Colon (tissue), 2 donors: ENCODE measurements around the gene CCDC158.
"Not testable (repeated sequence)": the region's sequence is repeated elsewhere in the genome, so short reads cannot be mapped to it uniquely, and the experiment has no call there.

Source experiments
- FAIRE-seq: peaks from 2 replicates; lab custom pipeline; 2012; peaks lifted over from hg19 to GRCh38; lab: Jason Lieb, UNC
- donor health status: control.
- donor health status: control.

Gene CCDC158

DNA sequence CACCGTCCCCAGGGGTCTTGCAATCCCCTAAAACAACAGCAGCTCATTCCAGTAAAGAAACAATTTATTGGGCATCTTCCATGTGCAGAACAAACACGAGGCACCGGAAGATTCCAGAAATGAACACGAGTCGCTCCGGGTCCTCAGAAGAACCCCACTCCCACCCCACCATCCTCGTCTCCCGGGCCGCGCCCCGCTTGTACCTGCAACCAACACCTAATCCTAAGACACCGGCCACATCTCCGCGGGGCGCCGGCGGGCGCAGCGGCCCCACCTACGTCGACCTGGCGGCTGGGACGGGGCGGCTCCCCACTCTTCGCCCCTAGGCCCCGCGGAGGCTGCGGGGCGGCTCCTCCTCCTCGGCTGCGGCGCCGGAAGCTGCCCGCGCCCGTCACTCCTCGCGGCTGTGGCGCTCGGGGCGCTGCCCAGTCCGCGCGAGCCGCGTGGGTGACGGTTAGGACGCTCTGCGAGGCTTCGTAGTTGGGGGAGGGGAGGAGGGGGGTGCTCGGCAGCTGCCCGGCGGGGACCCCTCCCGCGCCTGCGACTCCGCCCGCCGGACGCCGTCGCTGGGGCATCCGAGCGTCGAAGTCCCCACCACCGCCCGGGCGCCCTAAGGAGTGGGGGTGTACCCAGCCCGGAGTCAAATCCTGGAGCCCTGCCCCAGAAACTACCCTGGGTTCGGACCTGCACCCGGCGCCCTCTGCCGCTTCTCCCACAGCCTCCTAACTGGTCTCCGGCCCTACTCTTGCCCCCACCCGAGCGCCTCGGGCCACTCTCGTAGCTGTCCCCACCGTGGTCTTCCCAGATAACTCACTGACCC lies at the start of gene CCDC158:
TSS of gene CCDC158 (minus strand) at position 380 of the 820 bp plus-strand sequence. CDS start 17,934 bp downstream, outside the sequence.
- FAIRE-seq, result no peak

DNA sequence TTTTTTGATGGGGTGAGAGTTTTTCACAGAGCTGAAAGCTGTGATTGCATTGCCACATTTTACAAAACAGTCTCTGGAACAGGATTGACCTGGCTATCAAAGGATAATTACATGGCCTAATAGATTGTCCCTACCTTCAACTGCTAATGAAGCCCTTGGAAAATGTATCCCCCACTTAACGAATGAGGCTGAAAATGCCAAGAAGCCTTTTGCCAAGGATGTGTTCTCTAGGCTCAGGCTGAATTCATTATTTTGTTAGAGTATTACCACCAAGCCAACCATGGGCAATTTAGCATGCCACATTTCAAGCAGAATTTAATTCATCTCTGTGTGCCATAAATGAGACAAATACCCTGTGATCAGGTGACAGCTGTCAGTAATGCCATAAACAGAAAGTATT lies 49.6 kb upstream of the CCDC158 start:
- FAIRE-seq, result no peak

DNA sequence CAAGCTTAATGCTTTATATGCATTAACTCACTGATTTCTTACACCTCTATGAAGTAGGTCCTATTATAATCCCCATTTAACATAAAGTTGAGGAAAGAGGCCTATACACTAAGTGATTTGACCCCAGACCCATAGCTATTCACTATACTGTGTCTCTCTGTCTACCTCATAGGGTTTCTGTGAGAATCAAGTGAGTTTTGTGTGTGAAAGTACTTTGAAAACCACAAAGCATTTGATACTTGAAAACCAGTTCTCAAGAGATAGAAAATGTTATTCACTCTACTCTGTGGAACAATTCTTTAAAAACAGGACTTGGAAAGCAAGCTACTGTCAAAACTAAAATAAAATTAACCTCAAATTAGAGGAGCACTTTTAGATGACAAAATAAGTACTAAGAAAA lies 49.1 kb upstream of the CCDC158 start:
- FAIRE-seq, result no peak

DNA sequence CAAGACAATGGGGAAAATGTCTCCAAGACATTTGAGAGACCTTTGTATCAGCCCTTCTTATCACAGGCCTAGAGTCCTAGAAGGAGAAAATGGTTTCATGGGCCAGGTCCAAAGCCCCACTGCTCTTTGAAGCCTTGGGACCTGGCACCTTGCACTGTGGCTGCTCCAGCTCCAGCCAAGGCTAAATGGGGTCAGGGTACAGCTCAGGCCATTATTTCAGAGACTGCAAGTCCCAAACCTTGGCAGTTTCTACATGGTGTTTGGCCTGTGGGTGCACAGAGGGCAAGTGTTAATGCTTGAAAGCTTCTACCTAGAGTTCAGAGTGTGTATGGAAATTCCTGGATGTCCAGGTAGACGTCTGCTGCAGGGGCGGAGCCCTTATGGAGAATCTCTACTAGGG lies 42.6 kb upstream of the CCDC158 start:
- FAIRE-seq, result no peak

DNA sequence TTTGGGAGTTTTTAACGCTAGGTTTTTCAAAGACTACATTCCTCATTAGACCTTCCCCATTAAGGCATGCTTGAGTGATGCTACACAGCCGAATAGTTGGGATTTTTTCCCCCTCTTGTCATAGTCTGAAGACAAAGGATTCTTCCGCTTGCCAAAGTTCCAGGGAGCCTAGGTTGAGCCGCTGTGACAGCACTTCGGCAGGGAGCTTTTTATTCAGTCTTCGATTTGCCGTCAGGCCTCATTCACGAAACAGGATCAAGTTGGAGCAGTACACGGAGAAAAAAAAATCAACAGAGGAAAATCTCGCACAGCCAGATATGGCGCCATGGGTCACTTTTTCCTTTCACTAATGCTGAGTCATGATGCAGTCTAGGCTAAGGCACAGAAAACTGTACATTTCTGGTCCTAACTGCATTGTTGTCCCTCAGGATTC lies 38.4 kb upstream of the CCDC158 start:
- no peak for FAIRE-seq

DNA sequence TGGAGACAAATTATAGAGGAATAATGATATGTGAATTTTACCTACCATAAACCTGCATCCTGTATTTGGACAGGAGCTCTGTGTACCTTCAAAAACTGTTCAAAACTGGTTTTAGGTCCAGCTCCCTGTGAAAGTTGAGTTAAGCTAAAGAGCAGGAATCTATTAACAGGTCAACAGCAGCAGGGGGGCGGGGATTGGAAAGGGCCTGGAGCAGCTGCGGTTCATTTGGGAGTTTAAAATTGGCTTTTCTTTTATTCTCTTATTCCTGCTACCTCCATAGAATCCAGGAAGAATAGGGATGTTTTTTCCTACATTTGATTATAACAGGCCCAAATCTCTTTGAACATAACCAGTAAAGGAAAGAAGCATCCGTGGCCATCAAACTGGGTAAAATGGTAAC lies 37.9 kb upstream of the CCDC158 start:
- FAIRE-seq, result no peak

- FAIRE-seq, result no peak
These were observed 37.4 kb upstream of the CCDC158 start for GRCh38 chr4:76458297-76458696.

DNA sequence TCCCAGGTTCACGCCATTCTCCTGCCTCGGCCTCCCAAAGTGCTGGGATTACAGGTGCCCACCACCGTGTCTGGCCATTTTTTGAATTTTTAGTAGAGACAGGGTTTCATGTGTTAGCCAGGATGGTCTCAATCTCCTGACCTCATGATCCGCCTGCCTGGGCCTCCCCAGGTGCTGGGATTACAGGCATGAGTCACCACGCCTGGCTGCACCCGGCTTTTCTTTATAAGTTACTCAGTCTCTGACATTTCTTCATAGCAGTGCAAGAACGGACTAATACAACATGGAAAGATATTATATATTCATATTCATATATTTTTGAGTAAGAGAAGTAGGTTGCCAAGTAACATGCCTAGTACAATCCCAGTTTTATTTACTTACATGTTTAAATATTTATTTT lies 36.9 kb upstream of the CCDC158 start:
- no peak for FAIRE-seq

DNA sequence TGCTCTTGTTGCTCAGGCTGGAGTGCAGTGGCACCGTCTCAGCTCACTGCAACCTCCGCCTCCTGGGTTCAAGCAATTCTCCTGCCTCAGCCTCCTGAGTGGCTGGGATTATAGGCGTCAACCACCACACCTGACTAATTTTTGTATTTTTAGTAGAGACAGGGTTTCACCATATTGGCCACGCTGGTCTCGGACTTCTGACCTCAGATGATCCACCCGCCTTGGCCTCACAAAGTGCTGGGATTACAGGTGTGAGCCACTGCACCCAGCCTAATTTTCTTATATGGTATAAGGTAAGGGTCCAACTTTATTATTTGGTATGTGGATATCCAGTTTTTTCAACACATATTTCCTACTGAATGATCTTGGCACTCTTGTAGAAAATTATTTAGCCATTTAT lies 33.1 kb upstream of the CCDC158 start:
- not testable (repeated sequence) for FAIRE-seq

DNA sequence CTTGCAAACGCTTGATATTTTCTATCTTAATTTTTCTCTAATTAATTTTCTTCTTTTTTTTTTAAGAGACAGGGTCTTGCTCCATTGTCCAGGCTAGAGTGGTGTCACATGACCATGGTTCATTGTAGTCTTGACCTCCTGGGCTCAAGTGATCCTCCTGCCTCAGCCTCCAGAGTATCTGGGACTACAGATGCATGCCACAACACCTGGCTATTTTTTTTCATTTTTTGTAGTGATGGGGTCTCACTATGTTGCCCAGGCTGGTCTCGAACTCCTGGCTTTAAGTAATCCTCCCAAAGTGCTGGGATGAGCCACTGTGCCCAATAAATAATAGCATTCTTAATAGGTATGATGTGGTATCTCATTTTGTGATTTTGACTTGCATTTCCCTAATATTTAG lies 32.3 kb upstream of the CCDC158 start:
- no peak for FAIRE-seq

- FAIRE-seq, result no peak
These were observed 28.9 kb upstream of the CCDC158 start for GRCh38 chr4:76449833-76450232.

GRCh38 chr4:76449362-76449767 lies 28.4 kb upstream of the CCDC158 start:
- FAIRE-seq, result no peak

DNA sequence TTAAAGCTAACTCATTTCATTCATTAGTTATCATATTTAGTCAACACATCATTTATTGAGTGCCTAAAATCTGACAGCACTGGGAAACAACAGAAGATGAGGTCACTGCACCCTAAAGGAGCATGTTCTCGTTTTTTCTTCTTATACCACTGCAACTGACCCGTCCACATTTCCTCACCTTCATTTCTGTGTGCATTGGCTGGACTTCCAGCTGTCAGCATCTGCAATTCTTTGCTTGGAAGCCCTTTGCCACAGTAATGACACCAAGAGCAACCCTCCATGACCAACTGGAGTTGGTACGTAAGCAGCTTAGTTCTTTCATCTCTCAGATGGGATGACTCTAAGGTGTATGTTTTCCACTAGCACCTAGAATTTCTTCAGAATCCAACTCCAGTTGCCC lies 27.3 kb upstream of the CCDC158 start:
- FAIRE-seq, result no peak

DNA sequence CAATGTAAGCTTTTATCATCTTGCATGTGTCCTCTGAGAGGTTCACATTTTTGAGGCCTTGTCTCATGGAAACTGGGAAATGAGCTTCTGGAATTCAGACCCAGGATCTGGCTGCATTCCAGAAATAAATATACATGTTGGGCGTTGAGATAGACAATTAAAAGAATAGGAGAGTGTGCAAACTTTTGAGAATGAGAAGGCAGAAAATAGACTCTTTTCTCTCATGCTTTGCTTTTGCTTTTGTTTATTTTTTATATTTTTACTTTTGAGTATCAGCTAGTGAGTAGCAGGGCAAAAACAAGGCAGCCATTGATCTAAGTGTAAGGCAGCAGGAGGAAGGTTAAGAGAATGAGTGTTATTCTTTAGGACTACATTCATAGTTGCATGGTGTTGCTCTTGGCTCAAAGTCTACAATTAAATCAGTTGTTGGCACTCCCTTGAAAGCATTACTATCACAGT lies 26.5 kb upstream of the CCDC158 start:
- no peak for FAIRE-seq

DNA sequence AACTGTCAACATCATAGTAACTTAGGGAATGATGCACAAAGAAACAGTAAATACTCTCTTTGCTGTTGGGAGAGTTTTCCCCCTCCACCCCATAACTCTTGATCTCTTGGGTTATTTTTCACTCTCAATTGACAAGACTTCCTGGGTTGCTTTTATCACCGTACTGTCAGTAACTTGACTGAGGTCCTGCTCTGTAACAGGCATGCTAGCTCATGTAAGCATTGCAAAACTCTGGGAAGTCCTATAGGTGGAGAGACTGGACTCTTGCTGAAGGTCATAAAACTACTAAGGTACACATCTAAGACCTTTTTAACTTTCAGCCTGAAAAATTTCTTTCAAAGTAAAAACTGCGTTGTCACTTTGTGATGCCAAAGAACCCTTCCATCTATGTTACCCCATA lies 25.0 kb upstream of the CCDC158 start:
- no peak for FAIRE-seq

DNA sequence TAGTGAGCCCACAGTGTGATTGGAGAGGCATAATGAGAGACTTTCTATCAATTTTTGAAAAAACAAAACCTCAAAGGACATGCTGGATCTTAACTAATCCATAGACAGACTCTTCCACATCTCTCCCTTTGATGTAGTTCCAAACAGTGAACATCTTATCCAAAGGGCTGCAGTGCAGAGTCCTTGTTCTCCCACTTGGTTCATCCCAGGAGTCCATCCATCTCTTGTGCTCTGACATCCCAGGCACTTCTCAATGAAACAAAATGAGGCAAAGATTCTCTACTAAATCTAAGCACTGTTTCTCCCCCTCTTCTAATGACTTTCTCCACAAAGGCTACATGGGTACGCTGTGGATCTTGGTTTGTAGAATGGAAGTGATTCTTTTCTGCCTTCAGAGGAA lies 22.4 kb upstream of the CCDC158 start:
- no peak for FAIRE-seq

- no peak for FAIRE-seq
These were observed 21.9 kb upstream of the CCDC158 start for GRCh38 chr4:76442807-76443206.

- no peak for FAIRE-seq
These were observed 20.9 kb upstream of the CCDC158 start for GRCh38 chr4:76441881-76442280.

GRCh38 chr4:76439491-76439890 lies 18.6 kb upstream of the CCDC158 start:
- no peak for FAIRE-seq

- FAIRE-seq, result no peak
These were observed 14.8 kb upstream of the CCDC158 start for GRCh38 chr4:76435528-76436319.

DNA sequence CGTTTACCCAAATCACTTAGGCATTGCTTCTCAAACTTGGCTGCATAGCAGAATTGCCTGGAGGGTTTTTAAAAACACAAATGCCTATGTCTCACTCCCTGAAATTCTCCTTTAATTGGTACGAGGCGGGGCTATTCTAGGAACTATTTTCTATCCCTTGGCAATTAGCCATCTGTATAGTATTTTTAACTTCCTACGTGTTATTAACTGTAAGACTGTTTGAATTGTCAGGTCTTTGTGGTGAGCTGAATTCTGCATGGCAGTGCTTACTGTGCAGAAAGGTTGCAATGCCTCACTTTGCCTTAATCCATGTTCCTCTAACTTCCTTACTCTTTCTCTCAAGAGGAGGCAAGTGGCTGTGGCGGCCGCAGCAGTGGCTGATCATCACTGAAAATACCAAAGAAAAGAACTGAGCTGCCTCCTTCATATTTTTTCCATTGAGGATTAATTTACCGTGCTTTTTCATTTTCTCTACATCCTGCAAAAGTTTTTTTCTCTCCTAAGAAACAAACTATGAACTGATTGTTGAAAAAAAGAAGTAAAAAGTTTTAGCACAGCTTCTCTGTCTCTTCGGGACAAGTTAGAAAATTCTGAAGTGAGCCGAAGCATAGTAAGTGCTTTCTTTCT lies 14.1 kb upstream of the CCDC158 start, which contains the start of gene SHROOM3:
TSS of gene SHROOM3 (plus strand) at position 329 of the 627 bp plus-strand sequence. CDS start 824 bp downstream, outside the sequence.
- FAIRE-seq, result no peak

DNA sequence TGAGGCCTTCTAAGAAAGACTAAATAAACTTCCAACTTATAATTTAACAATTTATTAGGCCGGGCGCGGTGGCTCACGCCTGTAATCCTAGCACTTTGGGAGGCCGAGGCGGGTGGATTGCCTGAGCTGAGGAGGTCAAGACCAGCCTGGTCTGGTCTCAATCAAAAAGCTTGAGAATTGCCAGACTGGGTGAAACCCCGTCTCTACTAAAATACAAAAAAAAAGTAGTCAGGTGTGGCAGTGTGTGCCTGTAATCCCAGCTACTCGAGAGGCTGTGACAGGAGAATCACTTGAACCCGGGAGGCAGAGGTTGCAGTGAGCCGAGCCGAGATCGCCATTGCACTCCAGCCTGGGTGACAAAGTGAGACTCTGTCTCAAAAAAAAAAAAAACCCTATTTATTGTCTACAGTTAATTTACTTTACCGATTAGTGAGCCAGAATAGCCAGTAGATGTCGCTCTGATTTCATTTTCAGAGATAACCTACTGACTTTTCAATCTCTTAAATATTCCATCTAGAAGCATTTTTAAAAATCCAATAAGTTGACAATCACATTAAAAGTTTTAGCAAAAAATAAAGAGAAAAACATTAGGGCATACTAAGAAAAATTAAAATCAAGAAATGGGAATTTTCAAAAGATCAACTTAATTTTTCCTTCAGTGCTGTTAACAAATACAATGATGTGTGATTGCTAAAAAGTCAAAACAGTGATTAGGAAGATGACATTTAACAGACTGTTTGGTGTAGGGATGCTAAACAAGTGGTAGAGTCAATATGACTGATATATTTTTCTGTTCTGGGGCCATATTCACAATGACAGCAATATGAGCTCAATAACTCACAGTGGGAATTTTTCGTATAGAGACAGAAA lies 9.8 kb upstream of the CCDC158 start:
- peak; percentile 91 for FAIRE-seq
